C4-2B (cell line): ENCODE results near the gene CADPS2.

Source experiments
- CTCF ChIP-seq: fragments of 450-650 bp; conservative IDR thresholded peaks from 2 replicates; pipeline ENCODE4 v1.5.1; 2017; ENCODE audit warnings: mild to moderate bottlenecking
- ZFX ChIP-seq: fragments of 450-650 bp; IDR thresholded peaks from 2 replicates; pipeline ENCODE4 v1.6.1; 2017

- TF ChIP-seq CTCF (no peak), ZFX (no peak)
Observed at GRCh38 chr7:122695816-122696215, 190.4 kb downstream of the CADPS2 start.
